ENCODE measurements around the gene CAPN9.

DNA sequence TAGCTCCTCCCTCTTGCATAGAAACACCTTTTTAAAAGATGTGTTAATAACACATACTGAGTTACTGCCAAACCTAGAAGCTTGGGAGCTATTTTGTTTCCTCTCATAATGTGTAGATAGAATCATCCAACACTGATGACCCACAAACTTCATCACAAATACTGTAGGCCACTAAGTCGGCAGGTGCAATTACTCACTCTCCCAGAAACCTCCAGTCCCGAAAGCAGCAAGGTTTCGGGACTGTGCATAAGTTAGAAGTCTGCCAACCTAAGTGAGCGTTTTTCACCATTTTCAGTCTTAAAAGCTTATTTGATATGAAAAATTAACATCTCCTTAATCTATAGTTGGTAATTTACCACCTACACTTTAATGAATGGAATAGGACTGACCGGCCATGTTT, 89.2 kb downstream of the CAPN9 start:
- no peak for TF ChIP-seq EZH2phosphoT487 (IDR thresholded peaks at IDR 0.05; ENCODE audit: borderline replicate concordance, low read length)
- TF ChIP-seq, protein P1, sequence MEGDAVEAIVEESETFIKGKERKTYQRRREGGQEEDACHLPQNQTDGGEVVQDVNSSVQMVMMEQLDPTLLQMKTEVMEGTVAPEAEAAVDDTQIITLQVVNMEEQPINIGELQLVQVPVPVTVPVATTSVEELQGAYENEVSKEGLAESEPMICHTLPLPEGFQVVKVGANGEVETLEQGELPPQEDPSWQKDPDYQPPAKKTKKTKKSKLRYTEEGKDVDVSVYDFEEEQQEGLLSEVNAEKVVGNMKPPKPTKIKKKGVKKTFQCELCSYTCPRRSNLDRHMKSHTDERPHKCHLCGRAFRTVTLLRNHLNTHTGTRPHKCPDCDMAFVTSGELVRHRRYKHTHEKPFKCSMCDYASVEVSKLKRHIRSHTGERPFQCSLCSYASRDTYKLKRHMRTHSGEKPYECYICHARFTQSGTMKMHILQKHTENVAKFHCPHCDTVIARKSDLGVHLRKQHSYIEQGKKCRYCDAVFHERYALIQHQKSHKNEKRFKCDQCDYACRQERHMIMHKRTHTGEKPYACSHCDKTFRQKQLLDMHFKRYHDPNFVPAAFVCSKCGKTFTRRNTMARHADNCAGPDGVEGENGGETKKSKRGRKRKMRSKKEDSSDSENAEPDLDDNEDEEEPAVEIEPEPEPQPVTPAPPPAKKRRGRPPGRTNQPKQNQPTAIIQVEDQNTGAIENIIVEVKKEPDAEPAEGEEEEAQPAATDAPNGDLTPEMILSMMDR (IDR thresholded peaks at IDR 0.05; ENCODE audit: low read depth, low read length, poor library complexity, severe bottlenecking), result no peak
